ENCODE measurements around the gene IQCE.

- no peak for TF ChIP-seq CTCF (IDR thresholded peaks at IDR 0.05; ENCODE audit: low read length)
- no peak for TF ChIP-seq EZH2 (optimal IDR thresholded peaks at IDR 0.05; ENCODE audit: low read depth, low read length)
Observed at GRCh38 chr7:2606539-2606936, 47.8 kb downstream of the IQCE start.

Measured in MM.1S (cell line).